Glutamatergic neuron (in vitro differentiated cells): ENCODE results near the gene IL19. TPM values are rescaled to one million over a fixed set of nuclear protein-coding genes. Genes with fewer than 3 reads are reported as not detected.

Source experiments
- DNase-seq: peaks from one replicate; pipeline ENCODE4 v3.0.0; 2022
- H3K27ac Mint-ChIP-seq: one replicate; pipeline ENCODE4 v1.8.0; 2020; ENCODE audit warnings: mild to moderate bottlenecking, mixed read lengths, inconsistent platforms; ENCODE audit not compliant: unreplicated experiment
- H3K27me3 Mint-ChIP-seq: one replicate; pipeline ENCODE4 v1.8.0; 2020; ENCODE audit warnings: mild to moderate bottlenecking, moderate library complexity, mixed read lengths, inconsistent platforms; ENCODE audit not compliant: unreplicated experiment
- H3K36me3 Mint-ChIP-seq: one replicate; pipeline ENCODE4 v1.8.0; 2020; ENCODE audit warnings: mild to moderate bottlenecking, mixed read lengths, inconsistent platforms; ENCODE audit not compliant: unreplicated experiment
- H3K4me1 Mint-ChIP-seq: one replicate; pipeline ENCODE4 v1.8.0; 2020; ENCODE audit warnings: mild to moderate bottlenecking, low read depth, mixed read lengths, inconsistent platforms; ENCODE audit not compliant: unreplicated experiment
- H3K4me3 Mint-ChIP-seq: one replicate; pipeline ENCODE4 v1.8.0; 2020; ENCODE audit warnings: mild to moderate bottlenecking, mixed read lengths, inconsistent platforms; ENCODE audit not compliant: unreplicated experiment
- H3K9me3 Mint-ChIP-seq: one replicate; pipeline ENCODE4 v1.8.0; 2020; ENCODE audit warnings: mild to moderate bottlenecking, moderate library complexity, mixed read lengths, inconsistent platforms; ENCODE audit not compliant: unreplicated experiment
- CTCF ChIP-seq: fragments of 200-600 bp; sonication (generic); IDR thresholded peaks from one replicate; pipeline ENCODE4 v1.5.0; 2021; ENCODE audit not compliant: partially characterized antibody, unreplicated experiment
- total RNA-seq: library from RNA; stranded (reverse); fragmentation: NEBNext Ultra II Directional; extraction: Animal tissue kit (Norgen Biotek cat#: 25700); gene quantifications from one replicate; pipeline ENCODE4 v1.2.1, GENCODE V29; 2021; ENCODE audit not compliant: unreplicated experiment

Gene IL19
- total RNA-seq, 1 donor from 2014 or later = not detected

- H3K4me3 Mint-ChIP-seq = no peak overlapping the region
These were observed 20.1 kb downstream of the IL19 start for GRCh38 chr1:206790502-206791250.

GRCh38 chr1:206792939-206793607 is 22.5 kb downstream of the IL19 start:
- peaks cover 3% of the 10 kb centered on the region for H3K27me3 Mint-ChIP-seq
- H3K27ac Mint-ChIP-seq = no peak overlapping the region
- DNase-seq = no peak
- H3K4me3 Mint-ChIP-seq = no peak overlapping the region
- H3K4me1 Mint-ChIP-seq = no peaks in the 10 kb centered on the region
- no peaks in the 10 kb centered on the region for H3K36me3 Mint-ChIP-seq
- no peak for TF ChIP-seq CTCF
- no peaks in the 10 kb centered on the region for H3K9me3 Mint-ChIP-seq

More at GRCh38 chr1:206790502-206791250, 20.1 kb downstream of the IL19 start:
- H3K27me3 Mint-ChIP-seq = peaks cover 3% of the 10 kb centered on the region
- H3K9me3 Mint-ChIP-seq = no peaks in the 10 kb centered on the region
- H3K27ac Mint-ChIP-seq = no peak overlapping the region
- no peak for DNase-seq
- TF ChIP-seq CTCF = no peak
- H3K4me1 Mint-ChIP-seq = no peaks in the 10 kb centered on the region
- H3K36me3 Mint-ChIP-seq = no peaks in the 10 kb centered on the region

DNA sequence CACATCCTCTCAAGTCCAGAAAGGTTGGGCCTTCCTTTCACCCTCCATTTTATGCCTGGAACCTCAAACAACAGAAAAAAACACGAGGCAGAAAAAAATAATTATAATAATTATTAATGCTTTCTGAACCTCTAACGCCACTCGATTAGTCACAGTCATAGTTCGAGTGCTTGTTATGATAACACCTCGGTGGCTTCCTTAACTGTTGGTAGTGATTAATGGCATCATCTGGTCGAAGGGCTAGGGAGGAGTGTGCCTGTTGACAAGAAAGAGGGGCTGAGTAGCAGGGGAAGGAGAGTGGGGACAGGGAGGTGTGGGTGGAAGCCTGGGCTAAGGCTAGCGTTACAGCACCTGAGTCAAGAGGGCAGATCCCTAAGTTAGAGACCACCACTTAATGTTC is 23.0 kb downstream of the IL19 start:
- no peak for DNase-seq
- H3K27me3 Mint-ChIP-seq = peaks cover 3% of the 10 kb centered on the region
- no peaks in the 10 kb centered on the region for H3K9me3 Mint-ChIP-seq
- no peak overlapping the region for H3K27ac Mint-ChIP-seq
- H3K4me3 Mint-ChIP-seq = no peak overlapping the region
- no peak for TF ChIP-seq CTCF
- H3K4me1 Mint-ChIP-seq = no peaks in the 10 kb centered on the region
- H3K36me3 Mint-ChIP-seq = no peaks in the 10 kb centered on the region

DNA sequence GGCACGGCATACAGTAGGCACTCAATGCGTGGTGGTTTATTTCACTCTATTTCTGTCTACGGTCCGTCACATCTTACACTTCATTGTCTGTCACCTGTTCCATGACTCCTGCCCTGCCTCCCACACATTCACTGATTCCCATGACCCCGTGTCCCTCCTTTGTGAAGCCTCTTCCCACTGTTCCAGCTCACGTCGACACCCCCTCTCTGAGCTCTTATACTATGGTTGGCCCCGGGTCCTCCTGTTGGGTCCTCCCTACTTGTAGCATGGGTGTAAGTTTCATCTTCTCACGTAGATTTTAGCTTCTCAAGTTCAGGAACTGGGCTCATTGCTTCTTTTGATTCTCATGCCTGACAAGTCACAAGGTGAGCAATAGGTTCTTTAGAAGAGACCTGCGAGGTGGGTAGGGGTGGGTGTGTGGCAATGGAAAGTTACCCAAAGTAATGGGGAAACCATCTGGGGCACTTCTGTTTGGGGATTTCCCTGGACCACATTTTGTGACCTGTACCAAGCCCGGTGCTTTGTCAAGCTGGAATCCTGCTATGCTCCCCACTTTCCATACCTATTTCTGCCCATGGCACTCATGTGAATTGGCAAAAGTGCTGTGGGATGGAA is 23.8 kb downstream of the IL19 start:
- no peak for TF ChIP-seq CTCF
- no peak for DNase-seq

GRCh38 chr1:206796116-206796515 is 25.5 kb downstream of the IL19 start:
- no peaks in the 10 kb centered on the region for H3K36me3 Mint-ChIP-seq
- no peaks in the 10 kb centered on the region for H3K4me1 Mint-ChIP-seq
- H3K4me3 Mint-ChIP-seq = no peak overlapping the region
- no peak for TF ChIP-seq CTCF
- no peak overlapping the region for H3K27ac Mint-ChIP-seq
- DNase-seq = no peak
- H3K27me3 Mint-ChIP-seq = peaks cover 3% of the 10 kb centered on the region
- H3K9me3 Mint-ChIP-seq = no peaks in the 10 kb centered on the region

More for the DNA sequence above, 23.8 kb downstream of the IL19 start:
- Mint-ChIP-seq H3K9me3 (no peaks in the 10 kb centered on the region), H3K27ac (no peak overlapping the region), H3K27me3 (peaks cover 3% of the 10 kb centered on the region), H3K4me3 (no peak overlapping the region), H3K4me1 (no peaks in the 10 kb centered on the region), H3K36me3 (no peaks in the 10 kb centered on the region)
